Smooth muscle cell (in vitro differentiated cells): ENCODE measurements around the gene SRGAP2B. TPM values are rescaled to one million over a fixed set of nuclear protein-coding genes. Genes with fewer than 3 reads are reported as not detected.
"Not testable (repeated sequence)": the region's sequence is repeated elsewhere in the genome, so short reads cannot be mapped to it uniquely, and the experiment has no call there.

Source experiments
- DNase-seq: peaks from one replicate; lab custom pipeline; 2025; ENCODE audit not compliant: unreplicated experiment; lab: John Stamatoyannopoulos, UW
- H2AFZ ChIP-seq: fragments of 200-600 bp; sonication (generic); 2 replicates; pipeline ENCODE4 v1.6.0; 2016; ENCODE audit warnings: antibody characterized with exemption, low read depth, mild to moderate bottlenecking
- H3F3A ChIP-seq: fragments of 200-600 bp; sonication (generic); 2 replicates; pipeline ENCODE4 v1.6.0; 2017; ENCODE audit warnings: antibody characterized with exemption, low read depth
- H3K27ac ChIP-seq: fragments of 200-600 bp; sonication (generic); 2 replicates; pipeline ENCODE4 v1.5.1; 2016; ENCODE audit warnings: low read depth, mild to moderate bottlenecking
- H3K27me3 ChIP-seq: fragments of 200-600 bp; sonication (generic); 2 replicates; pipeline ENCODE4 v1.6.1; 2016; ENCODE audit warnings: low read depth, mild to moderate bottlenecking
- H3K36me3 ChIP-seq: fragments of 200-600 bp; sonication (generic); 2 replicates; pipeline ENCODE4 v1.5.1; 2016; ENCODE audit warnings: low read depth
- H3K4me1 ChIP-seq: fragments of 200-600 bp; sonication (generic); 2 replicates; pipeline ENCODE4 v1.5.1; 2016; ENCODE audit warnings: low read depth
- H3K4me2 ChIP-seq: fragments of 200-600 bp; sonication (generic); 2 replicates; pipeline ENCODE4 v1.6.0; 2016; ENCODE audit warnings: mild to moderate bottlenecking
- H3K4me3 ChIP-seq: fragments of 200-600 bp; sonication (generic); 2 replicates; pipeline ENCODE4 v1.5.1; 2016; ENCODE audit warnings: mild to moderate bottlenecking
- H3K79me2 ChIP-seq: fragments of 200-600 bp; sonication (generic); 2 replicates; pipeline ENCODE4 v1.6.0; 2016; ENCODE audit warnings: low read depth, mild to moderate bottlenecking
- H3K9ac ChIP-seq: fragments of 200-600 bp; sonication (generic); 2 replicates; pipeline ENCODE4 v1.6.0; 2016; ENCODE audit warnings: low read depth
- H3K9me3 ChIP-seq: fragments of 200-600 bp; sonication (generic); replicated peaks from 2 replicates; pipeline ENCODE4 v1.5.1; 2016; ENCODE audit warnings: low read depth
- H4K20me1 ChIP-seq: fragments of 200-600 bp; sonication (generic); 2 replicates; pipeline ENCODE4 v1.6.0; 2016; ENCODE audit warnings: low read depth
- WGBS: methylation state at CpG from one replicate; pipeline ENCODE4 v1.1.7; 2016; ENCODE audit warnings: low lambda C conversion rate; 5-methylcytosine and 5-hydroxymethylcytosine counted together
- polyA plus RNA-seq: library from polyadenylated mRNA; unstranded; fragments of >200 nt; fragmentation: Nextera tagmentation; extraction: Ambion mirVana; gene quantifications from 2 replicates; pipeline ENCODE4 v1.2.1, GENCODE V29; 2016
- total RNA-seq: library from RNA; depleted of rRNA; stranded (reverse); fragments of >200 nt; gene quantifications from 2 replicates; pipeline ENCODE4 v1.2.3, GENCODE V29; 2014

SRGAP2B gene
- total and polyA plus RNA-seq, 2 experiments from 2014 or later: 8.8 to 49.6 TPM

DNA sequence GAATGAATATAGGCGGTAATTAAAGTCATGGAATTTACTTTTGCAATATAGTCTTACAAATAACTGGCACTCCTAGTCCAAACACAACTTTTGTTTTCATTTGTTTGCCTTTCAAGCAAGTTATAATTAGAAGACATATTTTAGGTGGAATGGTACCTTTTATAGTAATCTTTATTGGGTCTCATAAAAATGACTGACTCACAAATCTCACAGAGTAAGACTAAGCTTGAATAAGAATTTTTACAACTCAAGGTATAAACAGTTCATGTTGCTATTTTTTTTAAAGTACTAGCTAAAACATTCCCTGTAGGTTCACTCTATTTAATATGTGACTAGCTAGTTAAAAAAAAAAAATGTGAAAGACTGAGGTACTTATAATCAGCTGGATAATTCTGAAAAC lies 6.6 kb upstream of the SRGAP2B start:
- H3K27ac ChIP-seq, H3K4me3 ChIP-seq, H3K4me2 ChIP-seq, H3K27me3 ChIP-seq, H3K79me2 ChIP-seq, H2AFZ ChIP-seq, H4K20me1 ChIP-seq, H3K4me1 ChIP-seq, DNase-seq, H3F3A ChIP-seq, H3K9ac ChIP-seq, H3K9me3 ChIP-seq, H3K36me3 ChIP-seq: not testable (repeated sequence)
- 86% methylated on average over 1 of the region's 1 CpG for WGBS

DNA sequence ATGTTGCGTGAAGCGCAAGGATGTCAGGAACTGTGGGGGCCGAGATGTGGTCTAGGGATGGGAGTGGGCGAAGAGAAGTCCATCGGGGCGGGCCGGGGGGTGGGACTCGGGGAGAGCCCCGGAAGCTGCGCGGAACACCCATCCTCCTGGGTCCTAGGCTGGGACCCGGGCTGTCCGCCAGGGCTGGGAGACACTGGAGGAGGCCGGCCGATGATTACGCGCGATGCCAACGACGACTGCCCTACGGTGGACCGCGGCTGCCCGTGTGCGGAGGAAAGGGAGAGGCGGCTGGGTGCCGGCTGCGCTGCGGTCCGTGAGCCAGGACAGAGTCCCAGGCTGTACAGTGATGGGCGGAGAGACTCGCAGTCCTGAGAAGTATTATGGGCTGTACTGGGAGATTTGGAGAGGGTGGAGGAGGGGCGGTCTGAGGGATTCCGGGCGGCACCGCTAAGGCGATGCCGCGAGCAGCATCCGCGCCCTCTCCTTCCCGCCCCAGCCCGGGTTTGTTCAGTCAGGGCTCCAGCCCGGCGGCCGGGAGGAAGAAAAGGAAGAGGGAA lies 395 bp downstream of the SRGAP2B start:
- not testable (repeated sequence) for H3K9ac ChIP-seq, DNase-seq, H3K79me2 ChIP-seq, H4K20me1 ChIP-seq, H3K36me3 ChIP-seq, H3K4me1 ChIP-seq, H2AFZ ChIP-seq, H3K27ac ChIP-seq, H3K9me3 ChIP-seq, H3K27me3 ChIP-seq, H3F3A ChIP-seq
- H3K4me3 ChIP-seq: peak overlapping the region; percentile 46
- H3K4me2 ChIP-seq: peak overlapping the region; percentile 72
- WGBS: no CpG with 5 or more reads among the region's 46 CpGs

DNA sequence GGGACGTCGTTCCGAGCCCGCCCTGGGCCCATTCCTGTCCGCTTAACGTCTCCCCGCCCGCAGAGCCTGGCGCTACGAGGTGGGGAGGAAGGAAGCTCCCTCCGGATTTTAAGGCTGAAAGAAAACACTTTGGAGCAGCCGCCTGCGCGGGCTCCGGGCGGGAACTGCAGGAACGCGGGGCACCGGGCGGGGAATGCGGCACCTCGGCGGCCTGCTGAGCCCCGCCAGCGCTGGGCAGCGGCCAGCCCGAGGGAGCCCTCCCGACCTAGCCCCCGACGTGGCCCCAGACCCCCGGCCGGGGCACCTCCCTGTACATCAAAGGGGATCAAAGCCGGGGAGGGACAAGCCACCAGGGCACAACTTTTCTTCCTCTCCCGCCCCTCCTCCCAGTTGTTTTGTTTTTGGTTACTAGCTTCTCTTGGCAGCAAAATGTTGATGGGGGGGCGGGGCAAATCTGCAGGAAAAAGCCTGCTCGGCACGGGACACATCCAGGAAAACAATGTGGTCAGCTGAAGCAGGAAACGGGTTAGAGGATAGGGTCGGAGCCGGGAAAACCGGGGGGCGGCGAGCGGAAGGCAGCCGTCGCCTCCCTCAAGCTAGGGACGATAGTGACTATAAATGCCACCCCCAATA lies 1.5 kb downstream of the SRGAP2B start:
- Histone ChIP-seq H3K4me3 (peak overlapping the region; percentile 51), H3K4me2 (peak overlapping the region; percentile 81)
- H4K20me1 ChIP-seq, H3K79me2 ChIP-seq, H3K4me1 ChIP-seq, H3K27me3 ChIP-seq, H3K27ac ChIP-seq, H3K9me3 ChIP-seq, H3K9ac ChIP-seq, H3K36me3 ChIP-seq, H3F3A ChIP-seq, DNase-seq, H2AFZ ChIP-seq: not testable (repeated sequence)
- 0% methylated on average over 8 of the region's 47 CpGs for WGBS

DNA sequence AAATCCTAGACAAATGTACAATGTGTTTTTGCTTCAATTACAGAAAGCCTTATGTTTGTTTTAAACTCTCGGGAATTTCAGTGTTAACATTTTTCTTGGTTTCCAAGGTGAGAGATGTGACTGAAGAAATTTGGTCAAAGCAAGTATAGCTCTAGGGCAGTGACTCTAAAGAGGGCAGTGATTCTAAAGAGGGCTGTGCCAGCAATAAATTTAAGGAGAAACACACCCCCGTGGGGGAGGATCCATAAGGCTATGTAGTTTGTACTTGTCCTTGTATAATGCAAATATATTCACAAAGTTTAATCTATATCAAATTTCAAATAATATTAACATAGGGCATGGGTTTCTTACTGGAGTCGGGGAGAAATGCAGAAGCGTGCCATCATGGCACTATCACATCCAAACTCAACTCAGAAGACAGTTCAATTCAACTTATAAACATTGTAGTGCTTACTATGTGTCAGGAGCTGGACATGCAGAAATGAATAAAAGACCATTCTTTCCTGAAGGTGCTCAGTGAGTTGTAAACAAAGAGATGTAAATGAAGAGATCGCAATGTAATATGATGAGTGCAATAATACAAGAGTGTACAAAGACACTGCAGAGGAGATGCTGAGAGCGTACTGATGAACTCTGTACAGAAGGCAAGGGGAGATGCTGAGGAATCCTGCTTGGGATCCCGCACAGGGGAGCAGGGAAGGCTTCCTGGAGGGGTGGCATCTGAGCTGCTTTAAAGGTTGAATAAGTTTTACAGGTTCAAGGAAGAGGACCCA lies 12.5 kb downstream of the SRGAP2B start:
- H3K9me3 ChIP-seq, H2AFZ ChIP-seq, H3K27ac ChIP-seq, H3K9ac ChIP-seq, H3K4me1 ChIP-seq, H3K4me2 ChIP-seq, H3K27me3 ChIP-seq, H3K4me3 ChIP-seq, H3K79me2 ChIP-seq, H3K36me3 ChIP-seq, H3F3A ChIP-seq, DNase-seq, H4K20me1 ChIP-seq: not testable (repeated sequence)
- 95% methylated on average over 3 of the region's 7 CpGs for WGBS

DNA sequence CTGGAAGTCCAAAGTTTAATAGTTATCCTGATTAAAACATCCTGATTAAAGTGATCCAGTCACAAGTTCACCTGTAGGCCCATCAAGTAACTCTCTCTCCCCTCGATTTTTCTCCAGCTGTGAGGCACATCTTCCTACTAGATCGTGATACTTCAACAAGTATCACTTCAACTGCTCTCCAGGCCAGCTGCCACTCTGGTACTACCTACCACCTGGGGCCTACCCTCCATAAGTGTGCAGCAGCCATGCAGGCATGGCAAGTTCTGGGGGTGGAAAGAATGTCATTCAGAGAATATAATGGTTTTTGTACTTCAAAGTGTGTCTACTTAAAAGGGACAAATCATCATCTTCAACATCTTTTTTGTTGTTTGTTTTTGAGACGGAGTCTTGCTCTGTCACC lies 14.9 kb downstream of the SRGAP2B start:
- 100% methylated on average over 2 of the region's 3 CpGs for WGBS
- H3F3A ChIP-seq, H3K27ac ChIP-seq, H3K9me3 ChIP-seq, DNase-seq, H3K79me2 ChIP-seq, H3K4me1 ChIP-seq, H3K4me2 ChIP-seq, H2AFZ ChIP-seq, H3K36me3 ChIP-seq, H3K9ac ChIP-seq, H4K20me1 ChIP-seq, H3K4me3 ChIP-seq, H3K27me3 ChIP-seq: not testable (repeated sequence)

DNA sequence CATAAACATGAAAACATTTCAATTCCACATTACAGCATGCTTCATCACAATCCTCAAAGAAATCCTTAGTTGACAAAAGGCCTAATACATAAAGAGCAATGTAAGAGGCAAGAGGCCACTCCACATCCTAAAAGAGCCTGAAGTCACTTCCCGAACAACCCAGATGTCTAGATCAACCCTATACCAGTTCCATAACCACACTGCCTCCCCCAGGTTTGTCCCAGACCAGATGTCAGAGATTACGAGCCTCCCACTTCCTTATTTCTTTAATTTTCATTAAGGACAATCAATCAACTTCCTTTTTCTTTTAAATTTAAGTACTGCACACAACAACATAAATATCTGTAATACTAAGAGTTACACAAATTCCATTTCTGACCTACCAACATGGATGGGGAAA lies 15.4 kb downstream of the SRGAP2B start:
- DNase-seq, H4K20me1 ChIP-seq: not testable (repeated sequence)
- WGBS: 84% methylated on average over 2 of the region's 2 CpGs

DNA sequence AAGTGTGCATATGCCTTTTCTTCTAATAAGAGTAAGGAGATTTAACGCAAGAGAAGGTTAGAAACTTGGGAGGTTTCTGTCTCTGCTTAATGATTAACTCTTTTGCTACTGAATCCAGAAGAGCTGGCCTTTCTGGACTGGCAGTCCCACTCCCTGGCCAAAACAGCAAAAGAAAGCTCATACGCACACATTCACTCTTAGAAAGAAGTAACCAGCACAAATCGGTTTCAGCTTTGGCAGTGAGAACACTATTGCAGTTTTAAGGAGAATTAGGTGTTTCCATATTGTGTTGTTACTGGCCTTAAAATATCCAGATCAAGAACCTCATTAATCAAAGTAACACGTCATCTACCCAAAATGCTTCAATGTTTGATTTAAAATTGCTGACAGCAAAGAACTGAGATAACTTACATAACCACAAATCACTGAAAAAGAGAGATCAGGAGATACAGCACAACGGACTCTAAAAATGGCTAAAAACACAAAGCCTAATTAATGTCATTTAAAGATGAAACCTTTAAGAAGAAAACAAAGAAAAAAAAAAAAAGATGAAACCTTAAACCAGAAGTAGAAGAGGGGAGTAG lies 16.2 kb downstream of the SRGAP2B start:
- not testable (repeated sequence) for H3K79me2 ChIP-seq, H3K27ac ChIP-seq, H2AFZ ChIP-seq, H3K9ac ChIP-seq, H3F3A ChIP-seq, DNase-seq, H3K9me3 ChIP-seq, H3K4me2 ChIP-seq, H3K36me3 ChIP-seq, H3K27me3 ChIP-seq, H4K20me1 ChIP-seq, H3K4me3 ChIP-seq, H3K4me1 ChIP-seq
- no CpG with 5 or more reads among the region's 5 CpGs for WGBS

More for the DNA sequence above, 15.4 kb downstream of the SRGAP2B start:
- H2AFZ ChIP-seq, H3F3A ChIP-seq, H3K4me3 ChIP-seq, H3K27ac ChIP-seq, H3K4me2 ChIP-seq, H3K27me3 ChIP-seq, H3K9ac ChIP-seq, H3K36me3 ChIP-seq, H3K9me3 ChIP-seq, H3K4me1 ChIP-seq, H3K79me2 ChIP-seq: not testable (repeated sequence)

DNA sequence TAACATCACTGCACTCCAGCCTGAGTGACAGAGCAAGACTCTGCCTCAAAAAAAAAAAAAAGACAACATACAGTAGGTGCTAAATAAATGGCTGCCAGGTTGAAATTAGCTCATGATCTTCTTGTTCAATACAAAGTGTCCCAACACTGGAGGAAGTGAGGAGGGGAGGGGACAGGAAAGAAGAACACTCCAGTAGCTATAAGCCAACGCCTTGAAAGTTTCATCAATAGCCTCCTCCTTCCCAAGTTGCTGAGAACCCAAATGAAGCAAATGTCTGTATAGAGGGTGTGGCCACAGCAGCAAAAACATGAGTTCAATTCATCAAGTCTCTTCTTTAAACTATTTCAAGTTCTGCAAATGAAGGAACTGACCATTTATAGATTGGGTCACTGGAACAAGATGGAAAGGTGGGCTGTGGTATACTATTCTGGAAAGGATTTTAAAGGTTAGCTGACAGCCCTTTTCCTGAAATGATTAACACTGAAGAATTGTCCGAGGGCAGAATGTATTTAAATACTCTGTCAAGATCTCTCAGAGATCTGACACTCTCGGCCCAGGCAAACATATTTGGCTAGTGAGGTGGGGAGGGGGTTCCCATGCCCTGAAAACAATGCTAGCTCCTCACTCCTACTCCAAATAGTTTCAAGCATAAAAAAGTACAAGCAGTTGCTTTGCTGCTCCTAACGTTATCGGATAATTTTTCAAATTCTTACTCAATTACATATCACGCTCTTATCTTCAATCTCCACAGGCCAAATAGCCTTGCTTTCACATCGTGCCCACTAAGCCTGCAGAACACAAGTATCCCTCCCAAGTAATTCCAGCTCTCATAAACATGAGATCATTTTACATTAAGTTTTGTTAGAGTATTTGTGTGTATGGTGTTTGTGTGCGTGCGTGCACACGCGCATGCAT lies 17.0 kb downstream of the SRGAP2B start:
- not testable (repeated sequence) for H3K27me3 ChIP-seq, H3K27ac ChIP-seq, H4K20me1 ChIP-seq, H2AFZ ChIP-seq, H3K36me3 ChIP-seq, H3K9ac ChIP-seq, H3K79me2 ChIP-seq, H3K4me3 ChIP-seq, H3K4me2 ChIP-seq, H3K9me3 ChIP-seq, H3K4me1 ChIP-seq, DNase-seq, H3F3A ChIP-seq
- WGBS: no CpG with 5 or more reads among the region's 11 CpGs
